Measurements from ENCODE around the gene GCC1.

The GCC1 gene

DNA sequence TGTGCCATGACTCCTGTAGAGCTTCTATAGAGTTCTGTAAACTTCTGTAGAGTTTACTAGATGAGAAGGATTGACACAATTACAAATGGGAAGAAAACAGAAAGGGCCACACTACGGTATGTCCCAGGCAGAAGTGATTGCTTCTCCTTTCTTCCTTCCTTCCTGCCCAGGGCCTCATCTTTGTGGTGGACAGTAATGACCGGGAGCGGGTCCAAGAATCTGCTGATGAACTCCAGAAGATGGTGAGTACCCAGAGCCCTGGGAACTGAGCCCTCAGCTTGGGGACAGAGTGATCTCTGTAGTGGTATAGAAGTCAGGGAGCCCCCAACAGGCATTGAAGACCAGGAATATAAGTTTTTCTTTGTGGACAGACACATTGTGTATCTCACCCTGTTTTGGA lies 4.5 kb upstream of the GCC1 start:
- 93% methylated on average over 3 of the region's 3 CpGs for WGBS
- no peak overlapping the region for H3K18ac ChIP-seq (ENCODE audit: low read depth in 1 of 2, low read length in 2 of 2)

DNA sequence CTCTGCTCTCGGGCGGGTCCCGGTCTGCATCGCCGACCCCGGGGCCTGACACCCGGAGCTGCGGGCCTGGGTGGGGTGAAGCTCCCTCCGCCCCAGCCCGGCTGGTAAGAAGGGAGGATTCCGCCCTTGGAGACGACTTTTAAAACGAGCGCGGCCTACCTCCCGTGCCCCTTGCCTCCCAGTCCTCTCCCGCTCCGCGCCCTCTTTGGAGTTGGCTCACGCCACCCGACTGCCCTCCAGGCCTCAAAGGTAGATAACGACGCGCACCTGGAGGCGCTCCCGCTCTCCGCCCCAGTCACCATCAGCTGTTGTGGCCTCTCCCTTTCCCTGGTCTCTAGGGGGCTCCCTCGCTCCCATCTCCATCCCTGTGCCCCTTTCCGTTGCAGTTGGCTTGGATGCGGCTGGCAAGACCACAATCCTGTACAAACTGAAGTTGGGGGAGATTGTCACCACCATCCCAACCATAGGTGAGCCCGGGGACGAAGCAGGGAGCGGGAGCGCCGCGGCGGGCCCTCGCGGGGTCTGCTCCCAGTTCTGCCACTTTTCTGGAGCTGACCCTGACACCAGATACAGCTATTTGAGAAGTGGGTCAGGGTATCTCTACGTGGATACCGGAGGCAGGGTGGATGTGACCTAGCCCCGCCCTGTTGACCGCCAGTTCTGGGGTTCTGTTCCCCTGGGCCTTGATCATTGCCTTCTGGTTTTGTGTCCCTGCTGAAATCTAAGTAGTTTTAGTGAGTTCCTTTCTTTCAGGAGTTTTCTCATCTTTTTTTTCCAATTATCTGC lies 3.5 kb upstream of the GCC1 start:
- H2BK120ac ChIP-seq (ENCODE audit: low read depth, low read length), result peak overlapping the region; percentile 67
- H3K4me1 ChIP-seq (ENCODE audit: control insufficient read depth, insufficient read depth, low read depth, low read length), result peaks cover 23% of the 10 kb centered on the region
- H3K4me2 ChIP-seq (ENCODE audit: low read length, poor library complexity, severe bottlenecking), result peak overlapping the region; percentile 62
- peak overlapping the region; percentile 94 for H3K9ac ChIP-seq (ENCODE audit: low read length)
- peak overlapping the region; percentile 55 for H2BK15ac ChIP-seq (ENCODE audit: low read depth, poor library complexity, severe bottlenecking)
- peak overlapping the region; percentile 58 to 79 for H3K4ac ChIP-seq (ENCODE audit: low read depth in 1 of 2, low read length in 2 of 2)
- peak overlapping the region; percentile 33 for H2BK5ac ChIP-seq (ENCODE audit: low read depth, low read length, poor library complexity, severe bottlenecking)
- no peaks in the 10 kb centered on the region for H3K9me3 ChIP-seq (ENCODE audit: control insufficient read depth, low read length)
- H4K91ac ChIP-seq (ENCODE audit: low read length), result peak overlapping the region; percentile 58
- no peak overlapping the region for H3K27ac ChIP-seq (ENCODE audit: low read length, poor library complexity, severe bottlenecking)
- peak overlapping the region; percentile 92 for H4K8ac ChIP-seq (ENCODE audit: low read length)
- H3K4me3 ChIP-seq (ENCODE audit: insufficient read depth in 1 of 2, low read depth in 1 of 2, low read length in 2 of 2), result peak overlapping the region; percentile 88 to 96
- peak overlapping the region; percentile 70 for H2AFZ ChIP-seq (ENCODE audit: low read depth, low read length)
- H3K23ac ChIP-seq (ENCODE audit: low read length in 2 of 2), result peak overlapping the region in 1 of 2 experiments; percentile 73
- DNase-seq, result peak; percentile 62
- peak overlapping the region in 1 of 2 experiments; percentile 64 for H3K14ac ChIP-seq (ENCODE audit: low read length in 2 of 2)
- no peaks in the 10 kb centered on the region for H3K27me3 ChIP-seq (ENCODE audit: control insufficient read depth in 1 of 2, insufficient read depth in 1 of 2, low read length in 2 of 2)
- peaks cover 26% of the 10 kb centered on the region for H3K79me1 ChIP-seq (replicated peaks; ENCODE audit: low read length, poor library complexity, severe bottlenecking)
- H3K36me3 ChIP-seq (ENCODE audit: control insufficient read depth in 1 of 2, insufficient read depth in 2 of 2, low read depth in 1 of 2, low read length in 2 of 2), result peaks cover 22% of the 10 kb centered on the region in 2 experiments
- H2BK12ac ChIP-seq (ENCODE audit: low read length in 2 of 2), result no peak overlapping the region
- 4% methylated on average over 40 of the region's 43 CpGs for WGBS
- peak overlapping the region; percentile 79 to 81 for H3K18ac ChIP-seq (ENCODE audit: low read depth in 1 of 2, low read length in 2 of 2)
- H2AK5ac ChIP-seq (ENCODE audit: low read length, severe bottlenecking), result no peak overlapping the region

More for the DNA sequence above, 4.5 kb upstream of the GCC1 start:
- no peak overlapping the region for H3K4me2 ChIP-seq (ENCODE audit: low read length, poor library complexity, severe bottlenecking)
- H3K23ac ChIP-seq (ENCODE audit: low read length in 2 of 2), result no peak overlapping the region
- no peak overlapping the region for H4K8ac ChIP-seq (ENCODE audit: low read length)
- no peaks in the 10 kb centered on the region for H3K27me3 ChIP-seq (ENCODE audit: control insufficient read depth in 1 of 2, insufficient read depth in 1 of 2, low read length in 2 of 2)
- H3K9me3 ChIP-seq (ENCODE audit: control insufficient read depth, low read length), result no peaks in the 10 kb centered on the region
- H3K9ac ChIP-seq (ENCODE audit: low read length), result peak overlapping the region; percentile 94
- H2AK5ac ChIP-seq (ENCODE audit: low read length, severe bottlenecking), result no peak overlapping the region
- H2BK12ac ChIP-seq (ENCODE audit: low read length in 2 of 2), result no peak overlapping the region
- H4K91ac ChIP-seq (ENCODE audit: low read length), result no peak overlapping the region
- H2BK5ac ChIP-seq (ENCODE audit: low read depth, low read length, poor library complexity, severe bottlenecking), result no peak overlapping the region
- peaks cover 26% of the 10 kb centered on the region for H3K79me1 ChIP-seq (replicated peaks; ENCODE audit: low read length, poor library complexity, severe bottlenecking)
- H3K4ac ChIP-seq (ENCODE audit: low read depth in 1 of 2, low read length in 2 of 2), result no peak overlapping the region
- no peak for DNase-seq
- H3K36me3 ChIP-seq (ENCODE audit: control insufficient read depth in 1 of 2, insufficient read depth in 2 of 2, low read depth in 1 of 2, low read length in 2 of 2), result peaks cover 20 to 22% of the 10 kb centered on the region in 2 experiments
- no peak overlapping the region for H2BK120ac ChIP-seq (ENCODE audit: low read depth, low read length)
- H3K27ac ChIP-seq (ENCODE audit: low read length, poor library complexity, severe bottlenecking), result no peak overlapping the region
- no peak overlapping the region for H3K14ac ChIP-seq (ENCODE audit: low read length in 2 of 2)
- peak overlapping the region in 1 of 2 experiments; percentile 96 for H3K4me3 ChIP-seq (ENCODE audit: insufficient read depth in 1 of 2, low read depth in 1 of 2, low read length in 2 of 2)
- H3K4me1 ChIP-seq (ENCODE audit: control insufficient read depth, insufficient read depth, low read depth, low read length), result peaks cover 13% of the 10 kb centered on the region
- no peak overlapping the region for H2AFZ ChIP-seq (ENCODE audit: low read depth, low read length)
- no peak overlapping the region for H2BK15ac ChIP-seq (ENCODE audit: low read depth, poor library complexity, severe bottlenecking)

DNA sequence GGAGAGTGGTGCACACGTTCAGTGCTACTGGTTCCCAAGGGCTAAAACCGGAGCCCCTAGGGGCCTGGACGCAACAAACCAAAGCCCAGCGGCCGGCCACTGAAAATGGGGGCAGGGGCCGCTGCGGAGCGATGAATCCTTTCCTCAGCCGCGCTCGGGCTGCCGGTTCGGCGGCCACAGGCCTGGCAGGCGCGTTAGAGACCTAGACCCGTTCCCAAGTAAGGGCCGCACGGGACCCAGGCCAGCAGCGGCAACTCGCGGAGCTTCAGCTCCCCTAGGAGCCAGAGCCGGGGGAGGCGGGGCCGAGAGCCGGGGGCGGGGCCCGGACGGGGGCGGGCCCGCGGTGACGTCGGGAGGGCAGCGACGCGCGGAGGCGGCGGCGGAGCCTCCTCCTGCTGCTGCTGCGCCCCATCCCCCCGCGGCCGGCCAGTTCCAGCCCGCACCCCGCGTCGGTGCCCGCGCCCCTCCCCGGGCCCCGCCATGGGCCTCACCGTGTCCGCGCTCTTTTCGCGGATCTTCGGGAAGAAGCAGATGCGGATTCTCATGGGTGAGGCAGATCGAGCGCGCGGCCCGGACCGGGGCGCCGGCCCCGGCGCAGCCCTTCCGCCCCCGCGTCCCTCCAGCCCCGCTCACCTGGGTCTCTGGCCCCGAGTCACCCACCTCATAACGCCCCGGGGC lies 2.8 kb upstream of the GCC1 start, which contains the start of gene ARF5:
Gene ARF5 (plus strand): TSS at position 393 of the 678 bp plus-strand sequence. CDS start 88 bp downstream, at position 481.
- Histone ChIP-seq H2BK120ac (ENCODE audit: low read depth, low read length) (peak within 1 kb of the TSS; percentile 91), H3K4me1 (ENCODE audit: control insufficient read depth, insufficient read depth, low read depth, low read length) (peaks cover 26% of the 10 kb centered on the region), H3K9ac (ENCODE audit: low read length) (peak within 1 kb of the TSS; percentile 94), H3K27me3 (ENCODE audit: control insufficient read depth in 1 of 2, insufficient read depth in 1 of 2, low read length in 2 of 2) (no peaks in the 10 kb centered on the region), H2BK5ac (ENCODE audit: low read depth, low read length, poor library complexity, severe bottlenecking) (peak within 1 kb of the TSS; percentile 33), H3K27ac (ENCODE audit: low read length, poor library complexity, severe bottlenecking) (no peak within 1 kb of the TSS), H2AFZ (ENCODE audit: low read depth, low read length) (peak within 1 kb of the TSS; percentile 70), H3K14ac (ENCODE audit: low read length in 2 of 2) (peak within 1 kb of the TSS in 1 of 2 experiments; percentile 68), H3K4me2 (ENCODE audit: low read length, poor library complexity, severe bottlenecking) (peak within 1 kb of the TSS; percentile 78), H3K23ac (ENCODE audit: low read length in 2 of 2) (peak within 1 kb of the TSS in 1 of 2 experiments; percentile 73), H3K9me3 (ENCODE audit: control insufficient read depth, low read length) (no peaks in the 10 kb centered on the region), H3K79me1 (replicated peaks; ENCODE audit: low read length, poor library complexity, severe bottlenecking) (peaks cover 31% of the 10 kb centered on the region), H3K4me3 (ENCODE audit: insufficient read depth in 1 of 2, low read depth in 1 of 2, low read length in 2 of 2) (peak within 1 kb of the TSS; percentile 88 to 96), H2AK5ac (ENCODE audit: low read length, severe bottlenecking) (peak within 1 kb of the TSS; percentile 16), H2BK15ac (ENCODE audit: low read depth, poor library complexity, severe bottlenecking) (peak within 1 kb of the TSS; percentile 57), H4K8ac (ENCODE audit: low read length) (peak within 1 kb of the TSS; percentile 98), H3K4ac (ENCODE audit: low read depth in 1 of 2, low read length in 2 of 2) (peak within 1 kb of the TSS; percentile 59 to 85), H3K18ac (ENCODE audit: low read depth in 1 of 2, low read length in 2 of 2) (peak within 1 kb of the TSS; percentile 81 to 96), H3K36me3 (ENCODE audit: control insufficient read depth in 1 of 2, insufficient read depth in 2 of 2, low read depth in 1 of 2, low read length in 2 of 2) (peaks cover 18 to 29% of the 10 kb centered on the region in 2 experiments), H2BK12ac (ENCODE audit: low read length in 2 of 2) (no peak within 1 kb of the TSS), H4K91ac (ENCODE audit: low read length) (peak within 1 kb of the TSS; percentile 58)
- peak; percentile 81 for DNase-seq
- 3% methylated on average over 57 of the region's 77 CpGs for WGBS

DNA sequence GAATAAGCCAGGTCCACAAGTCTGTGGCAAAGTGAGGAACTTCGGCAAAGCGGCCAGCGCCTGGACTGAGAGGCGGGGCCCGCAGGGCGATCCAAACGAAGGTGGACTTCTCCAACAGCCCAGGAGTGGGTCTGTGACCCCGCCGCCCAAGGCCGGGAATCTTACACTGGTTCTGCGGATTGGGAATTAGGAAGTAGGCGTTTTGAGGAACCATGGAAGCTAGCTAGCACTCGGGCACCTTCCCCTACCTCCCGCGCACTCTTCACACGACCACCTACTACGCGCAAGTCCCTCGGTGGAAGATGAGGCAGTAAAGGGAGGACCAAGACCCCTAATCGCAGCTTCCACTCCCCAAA lies 2.2 kb upstream of the GCC1 start:
- Histone ChIP-seq H3K18ac (ENCODE audit: low read depth in 1 of 2, low read length in 2 of 2) (peak overlapping the region; percentile 71 to 96), H2BK120ac (ENCODE audit: low read depth, low read length) (peak overlapping the region; percentile 91), H3K4me1 (ENCODE audit: control insufficient read depth, insufficient read depth, low read depth, low read length) (peaks cover 30% of the 10 kb centered on the region), H4K8ac (ENCODE audit: low read length) (peak overlapping the region; percentile 98), H3K36me3 (ENCODE audit: control insufficient read depth in 1 of 2, insufficient read depth in 2 of 2, low read depth in 1 of 2, low read length in 2 of 2) (peaks cover 23 to 35% of the 10 kb centered on the region in 2 experiments), H3K4ac (ENCODE audit: low read depth in 1 of 2, low read length in 2 of 2) (peak overlapping the region; percentile 59 to 85), H3K4me2 (ENCODE audit: low read length, poor library complexity, severe bottlenecking) (peak overlapping the region; percentile 78), H2BK15ac (ENCODE audit: low read depth, poor library complexity, severe bottlenecking) (peak overlapping the region; percentile 57), H2AK5ac (ENCODE audit: low read length, severe bottlenecking) (peak overlapping the region; percentile 16), H3K79me1 (replicated peaks; ENCODE audit: low read length, poor library complexity, severe bottlenecking) (peaks cover 36% of the 10 kb centered on the region), H3K23ac (ENCODE audit: low read length in 2 of 2) (no peak overlapping the region), H3K27ac (ENCODE audit: low read length, poor library complexity, severe bottlenecking) (no peak overlapping the region), H2BK5ac (ENCODE audit: low read depth, low read length, poor library complexity, severe bottlenecking) (no peak overlapping the region), H4K91ac (ENCODE audit: low read length) (peak overlapping the region; percentile 43), H3K9me3 (ENCODE audit: control insufficient read depth, low read length) (no peaks in the 10 kb centered on the region), H3K14ac (ENCODE audit: low read length in 2 of 2) (peak overlapping the region in 1 of 2 experiments; percentile 68), H3K27me3 (ENCODE audit: control insufficient read depth in 1 of 2, insufficient read depth in 1 of 2, low read length in 2 of 2) (no peaks in the 10 kb centered on the region), H3K9ac (ENCODE audit: low read length) (peak overlapping the region; percentile 94), H2AFZ (ENCODE audit: low read depth, low read length) (peak overlapping the region; percentile 43), H3K4me3 (ENCODE audit: insufficient read depth in 1 of 2, low read depth in 1 of 2, low read length in 2 of 2) (peak overlapping the region; percentile 64 to 88), H2BK12ac (ENCODE audit: low read length in 2 of 2) (no peak overlapping the region)
- 60% methylated on average over 13 of the region's 20 CpGs for WGBS
- no peak for DNase-seq

Measured in mesenchymal stem cell (in vitro differentiated cells and primary cell).